Chondrocyte (in vitro differentiated cells): Measurements from ENCODE around the gene ARHGAP27. TPM values are rescaled to one million over a fixed set of nuclear protein-coding genes. Genes with fewer than 3 reads are reported as not detected.

ENCODE experiments used
- DNase-seq: peaks from one replicate; pipeline ENCODE4 v3.0.0; 2021; ENCODE audit warnings: mixed read lengths, low spot score
- H3K27ac Mint-ChIP-seq: one replicate; pipeline ENCODE4 v1.8.0; 2021; ENCODE audit warnings: mild to moderate bottlenecking, moderate library complexity, mixed read lengths; ENCODE audit not compliant: unreplicated experiment
- H3K27me3 Mint-ChIP-seq: 2 replicates; pipeline ENCODE4 v1.8.0; 2021; ENCODE audit warnings: low read depth, mixed read lengths
- H3K36me3 Mint-ChIP-seq: 2 replicates; pipeline ENCODE4 v1.8.0; 2021; ENCODE audit warnings: low read depth, mixed read lengths
- H3K4me1 Mint-ChIP-seq: 2 replicates; pipeline ENCODE4 v1.8.0; 2021; ENCODE audit warnings: low read depth, mild to moderate bottlenecking, mixed read lengths
- H3K4me3 Mint-ChIP-seq: one replicate; pipeline ENCODE4 v1.8.0; 2021; ENCODE audit warnings: mild to moderate bottlenecking, moderate library complexity, mixed read lengths; ENCODE audit not compliant: unreplicated experiment
- H3K9me3 Mint-ChIP-seq: 2 replicates; pipeline ENCODE4 v1.8.0; 2021; ENCODE audit warnings: low read depth, mixed read lengths
- CTCF ChIP-seq: fragments of 200-600 bp; sonication (generic); IDR thresholded peaks from 2 replicates; pipeline ENCODE4 v1.5.0; 2021; ENCODE audit warnings: antibody characterized with exemption, mild to moderate bottlenecking, moderate library complexity
- total RNA-seq: library from RNA; stranded (reverse); gene quantifications from 3 replicates; pipeline ENCODE4 v1.2.1, GENCODE V29; 2021

Gene ARHGAP27
- total RNA-seq, 1 donor from 2014 or later = 2.0 TPM

DNA sequence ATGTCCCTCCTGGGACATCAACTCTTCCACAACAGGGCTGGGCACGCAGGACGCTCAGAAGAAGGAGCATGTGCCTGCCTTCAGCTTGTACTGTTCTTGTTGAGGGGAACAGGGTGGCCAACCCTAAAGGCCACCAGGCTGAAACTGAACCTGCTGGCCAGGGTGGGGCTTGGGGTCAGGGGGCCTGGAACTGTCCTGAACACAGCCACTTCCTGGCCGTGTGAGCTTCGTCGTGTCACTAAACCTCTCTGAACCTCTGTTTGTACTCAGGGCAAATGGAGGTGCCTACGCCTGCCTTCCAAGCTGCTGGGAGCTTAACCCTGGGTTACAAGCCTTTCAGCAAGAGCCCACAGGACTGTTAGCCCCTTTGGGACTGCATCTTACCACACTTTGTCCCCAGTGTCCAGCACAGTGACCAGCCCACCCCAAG lies 6.7 kb downstream of the ARHGAP27 start:
- Mint-ChIP-seq H3K4me1 (peaks cover 19% of the 10 kb centered on the region), H3K27me3 (peaks cover 26% of the 10 kb centered on the region), H3K4me3 (no peak overlapping the region), H3K9me3 (no peaks in the 10 kb centered on the region), H3K27ac (no peak overlapping the region), H3K36me3 (no peaks in the 10 kb centered on the region)
- peak; percentile 72 for TF ChIP-seq CTCF
- no peak for DNase-seq

DNA sequence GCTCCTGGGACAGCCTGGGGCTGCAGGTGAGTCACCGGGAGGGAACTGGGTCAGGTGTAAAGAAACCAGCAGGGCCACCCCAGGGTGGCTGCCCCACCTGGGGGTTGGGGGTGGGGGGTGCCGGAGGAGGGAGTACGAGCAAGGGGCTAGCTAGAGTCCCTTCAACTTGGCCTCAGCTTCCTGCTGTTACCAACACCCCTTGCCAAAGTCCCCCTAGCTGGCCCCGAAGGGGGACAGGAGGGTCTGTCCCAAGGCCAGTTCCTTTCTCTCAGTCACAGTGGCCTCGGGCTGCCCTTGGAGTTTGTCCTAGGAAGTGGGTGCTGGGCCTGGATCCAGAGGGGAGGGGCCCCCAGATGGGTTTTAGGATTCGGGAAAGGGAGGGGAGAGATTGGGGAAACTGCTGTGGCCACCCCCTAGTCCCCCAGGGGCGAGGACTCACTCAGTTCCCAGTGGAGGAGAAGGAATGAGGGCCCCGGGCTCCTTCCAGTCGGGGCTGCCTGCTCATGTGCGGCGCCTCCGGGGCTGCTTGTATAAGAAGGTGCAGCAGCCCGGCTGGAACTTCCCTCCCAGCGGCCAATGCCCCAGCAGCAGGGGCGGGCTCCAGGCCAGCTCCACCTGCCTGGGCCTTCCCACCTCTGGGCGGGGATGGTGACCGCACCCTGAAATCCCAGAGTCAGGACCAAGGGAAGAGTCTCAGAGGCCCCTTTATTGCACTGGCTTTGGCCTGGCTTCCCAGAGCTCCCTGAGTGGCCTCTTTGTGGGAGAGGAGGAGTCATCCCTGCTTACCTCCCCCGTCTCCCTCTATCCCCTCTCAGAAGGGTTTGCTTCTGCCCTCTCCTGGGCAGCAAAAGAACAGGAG lies 7.3 kb downstream of the ARHGAP27 start:
- Mint-ChIP-seq H3K27me3 (peaks cover 23% of the 10 kb centered on the region), H3K9me3 (no peaks in the 10 kb centered on the region), H3K36me3 (no peaks in the 10 kb centered on the region), H3K4me3 (no peak overlapping the region), H3K4me1 (peaks cover 13% of the 10 kb centered on the region), H3K27ac (no peak overlapping the region)
- TF ChIP-seq CTCF = no peak
- DNase-seq = no peak

- TF ChIP-seq CTCF = no peak
- no peak for DNase-seq
- H3K4me3 Mint-ChIP-seq = no peak overlapping the region
- no peak overlapping the region for H3K27ac Mint-ChIP-seq
- no peaks in the 10 kb centered on the region for H3K36me3 Mint-ChIP-seq
- H3K4me1 Mint-ChIP-seq = peaks cover 12% of the 10 kb centered on the region
- H3K9me3 Mint-ChIP-seq = no peaks in the 10 kb centered on the region
- peaks cover 25% of the 10 kb centered on the region for H3K27me3 Mint-ChIP-seq
These were observed 7.9 kb downstream of the ARHGAP27 start for GRCh38 chr17:45424769-45425124.

DNA sequence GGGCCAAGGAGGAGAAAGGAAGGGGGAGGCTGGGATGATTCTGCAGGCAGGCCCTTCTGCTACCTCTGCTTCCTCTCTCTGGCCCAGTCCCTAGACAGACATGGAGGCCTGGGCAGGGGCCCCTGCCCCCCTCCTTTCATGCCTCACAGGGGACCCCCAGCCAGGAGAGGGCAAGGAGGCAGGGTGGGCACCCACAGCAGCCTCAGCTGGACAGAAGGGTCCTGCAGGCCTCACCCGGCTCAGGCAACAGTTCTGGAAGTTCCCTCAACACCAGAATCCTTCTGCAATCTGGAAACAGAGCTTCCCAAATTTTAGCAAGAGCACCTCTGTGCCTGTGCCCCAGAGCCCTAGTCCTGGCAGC lies 8.7 kb downstream of the ARHGAP27 start:
- Mint-ChIP-seq H3K4me3 (no peak overlapping the region), H3K9me3 (no peaks in the 10 kb centered on the region), H3K4me1 (peaks cover 9% of the 10 kb centered on the region), H3K27me3 (peaks cover 22% of the 10 kb centered on the region), H3K27ac (no peak overlapping the region), H3K36me3 (no peaks in the 10 kb centered on the region)
- no peak for TF ChIP-seq CTCF
- DNase-seq = no peak

DNA sequence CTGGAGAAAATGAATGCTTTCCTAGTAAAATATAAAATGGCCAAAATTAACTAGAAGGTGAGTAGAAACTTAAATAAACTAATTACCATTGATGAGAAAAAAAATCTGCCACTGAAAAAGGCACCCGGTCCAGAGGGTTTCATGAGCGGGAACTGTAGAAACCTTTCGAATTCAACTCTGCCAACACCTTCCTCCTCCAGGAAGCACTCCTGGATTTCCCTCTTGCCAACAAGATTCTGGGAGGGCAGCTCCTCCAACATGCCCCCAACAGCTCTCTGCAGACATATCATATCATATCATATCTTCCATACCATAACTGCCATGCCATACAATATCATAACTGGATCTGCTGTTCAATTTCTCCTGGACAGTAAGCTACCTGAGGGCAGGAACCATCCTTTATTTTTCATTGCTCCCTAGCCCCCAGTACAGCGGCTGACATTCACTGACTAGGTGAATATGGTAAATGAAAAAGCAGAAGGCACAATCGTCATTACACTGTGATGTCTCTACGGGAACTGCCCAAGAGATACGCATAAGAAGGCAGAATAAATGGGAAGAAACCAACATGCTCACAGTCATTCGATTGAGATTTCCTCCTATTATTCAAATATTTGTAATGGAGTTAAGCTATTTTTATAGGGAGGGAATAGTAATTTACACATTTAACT lies 9.2 kb downstream of the ARHGAP27 start:
- H3K27me3 Mint-ChIP-seq = peaks cover 17% of the 10 kb centered on the region
- H3K36me3 Mint-ChIP-seq = no peaks in the 10 kb centered on the region
- no peak for TF ChIP-seq CTCF
- H3K27ac Mint-ChIP-seq = no peak overlapping the region
- no peaks in the 10 kb centered on the region for H3K9me3 Mint-ChIP-seq
- DNase-seq = no peak
- H3K4me3 Mint-ChIP-seq = no peak overlapping the region
- H3K4me1 Mint-ChIP-seq = peaks cover 4% of the 10 kb centered on the region
